Stimulated activated CD4-positive, alpha-beta T cell treated with anti-CD3 and anti-CD28 coated beads, Interleukin-1b, Interleukin-23, amount 100 ng/mL, for 48 hours (primary cell): ENCODE data around the gene IFITM1.
"Not testable (repeated sequence)": the region's sequence is repeated elsewhere in the genome, so short reads cannot be mapped to it uniquely, and the experiment has no call there.

Experiments used
- DNase-seq: peaks from one replicate; pipeline ENCODE4 v3.0.0-alpha.2; 2020

The IFITM1 gene

DNA sequence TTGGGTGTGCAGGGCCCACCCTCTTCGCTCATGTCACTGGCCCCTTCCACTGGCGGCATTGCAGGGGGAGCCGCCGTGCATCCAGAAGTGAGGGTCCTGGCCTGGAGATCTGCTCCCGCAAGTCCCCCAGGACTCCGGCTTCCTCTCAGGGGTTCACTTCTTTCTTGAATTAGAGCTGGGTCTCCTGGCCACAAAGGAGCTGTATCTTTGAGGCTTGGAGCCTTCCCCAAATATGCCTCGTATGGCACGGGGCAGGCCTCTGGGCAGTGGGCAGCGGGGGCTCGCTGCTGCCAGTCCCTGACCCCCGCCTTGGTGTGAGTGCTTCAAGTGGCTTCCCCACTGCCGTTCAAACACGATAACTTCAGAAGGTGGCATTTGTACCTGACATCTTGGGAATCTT is 14.2 kb downstream of the IFITM1 start:
- no peak for DNase-seq

DNA sequence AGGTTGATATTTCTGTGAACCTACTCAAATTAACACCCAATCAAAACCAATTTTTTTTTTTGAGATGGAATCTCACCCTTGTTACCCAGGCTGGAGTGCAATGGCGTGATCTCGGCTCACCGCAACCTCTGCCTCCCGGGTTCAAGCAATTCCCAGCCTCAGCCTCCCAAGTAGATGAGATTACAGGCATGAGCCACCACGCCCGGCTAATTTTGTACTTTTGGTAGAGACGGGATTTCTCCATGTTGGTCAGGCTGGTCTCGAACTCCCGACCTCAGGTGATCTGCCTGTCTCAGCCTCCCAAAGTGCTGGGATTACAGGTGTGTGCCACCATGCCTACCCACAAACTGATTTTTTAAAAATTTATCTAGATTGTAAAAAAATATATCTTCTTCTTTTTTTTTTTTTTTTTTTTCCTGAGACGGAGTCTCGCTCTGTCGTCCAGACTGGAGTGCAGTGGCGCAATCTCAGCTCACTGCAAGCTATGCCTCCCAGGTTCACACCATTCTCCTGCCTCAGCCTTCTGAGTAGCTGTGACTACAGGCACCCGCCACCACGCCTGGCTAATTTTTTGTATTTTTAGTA is 14.8 kb downstream of the IFITM1 start:
- not testable (repeated sequence) for DNase-seq

DNA sequence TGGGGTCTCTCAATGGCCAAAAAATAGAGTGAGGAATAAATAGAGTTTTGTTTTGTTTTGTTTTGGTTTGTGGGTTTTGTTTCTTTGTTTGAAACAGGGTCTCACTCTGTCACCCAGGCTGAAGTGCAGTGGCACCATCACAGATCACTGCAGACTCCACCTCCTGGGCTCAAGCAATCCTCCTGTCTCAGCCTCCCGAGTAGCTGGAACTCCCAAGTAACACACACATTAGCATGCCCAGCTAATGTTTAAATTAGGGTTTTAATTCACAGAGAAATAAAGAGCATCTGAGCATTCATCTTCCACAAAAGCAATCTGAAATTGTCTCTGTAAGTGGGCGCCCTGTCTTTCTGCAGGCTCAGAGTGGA is 16.0 kb downstream of the IFITM1 start:
- DNase-seq: no peak

DNA sequence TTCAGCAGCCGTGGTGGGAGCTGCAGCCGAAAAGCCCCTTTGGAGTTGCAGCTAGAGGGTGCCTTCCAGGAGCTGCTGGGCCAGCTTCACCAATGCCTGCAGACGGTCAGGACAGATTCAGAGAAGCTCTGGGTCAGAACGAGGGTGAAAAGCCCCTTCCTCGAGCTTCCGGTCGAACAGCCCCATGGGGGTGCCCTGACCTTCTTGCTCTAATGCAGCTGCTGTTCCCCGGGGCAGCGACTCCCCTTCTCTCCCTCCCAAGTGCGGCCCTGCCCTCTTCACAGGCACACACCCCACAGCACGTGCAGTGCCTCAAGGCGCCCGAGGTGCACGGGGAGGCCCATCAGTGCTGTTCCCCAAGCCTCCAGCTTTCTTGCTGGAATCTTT is 16.5 kb downstream of the IFITM1 start:
- DNase-seq: no peak

DNA sequence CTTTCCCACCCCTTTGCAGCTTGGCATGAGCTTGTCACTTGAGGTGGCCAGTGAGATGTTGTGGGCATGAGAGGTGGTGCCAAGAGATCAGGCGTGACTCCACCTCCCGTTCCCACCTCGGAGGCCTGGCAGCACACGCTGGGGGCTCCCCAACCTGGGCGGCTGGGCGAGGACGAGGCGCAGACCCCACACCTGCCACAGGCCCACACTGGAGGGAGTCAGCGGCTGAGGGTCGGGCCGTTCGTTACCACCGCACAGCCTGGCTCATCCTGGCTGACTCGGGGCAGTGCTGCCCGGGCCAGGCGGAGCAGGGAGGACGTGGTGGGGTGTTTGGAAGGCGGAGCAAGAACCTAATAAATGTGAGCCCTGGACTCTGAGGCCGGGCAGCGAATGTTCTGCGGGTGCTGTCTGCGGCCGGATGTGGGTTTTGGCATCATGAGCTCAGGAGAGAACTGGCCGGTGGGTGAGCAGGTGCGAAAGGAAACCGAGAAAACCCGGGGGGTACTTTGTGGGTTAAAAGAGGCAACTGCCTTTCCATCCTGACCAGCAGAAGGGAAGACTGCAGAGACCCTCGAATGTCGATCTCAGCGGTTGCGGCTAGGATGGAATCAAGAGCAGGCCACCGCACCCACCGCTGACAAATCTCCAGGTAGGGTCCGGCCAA is 17.0 kb downstream of the IFITM1 start:
- DNase-seq: no peak

DNA sequence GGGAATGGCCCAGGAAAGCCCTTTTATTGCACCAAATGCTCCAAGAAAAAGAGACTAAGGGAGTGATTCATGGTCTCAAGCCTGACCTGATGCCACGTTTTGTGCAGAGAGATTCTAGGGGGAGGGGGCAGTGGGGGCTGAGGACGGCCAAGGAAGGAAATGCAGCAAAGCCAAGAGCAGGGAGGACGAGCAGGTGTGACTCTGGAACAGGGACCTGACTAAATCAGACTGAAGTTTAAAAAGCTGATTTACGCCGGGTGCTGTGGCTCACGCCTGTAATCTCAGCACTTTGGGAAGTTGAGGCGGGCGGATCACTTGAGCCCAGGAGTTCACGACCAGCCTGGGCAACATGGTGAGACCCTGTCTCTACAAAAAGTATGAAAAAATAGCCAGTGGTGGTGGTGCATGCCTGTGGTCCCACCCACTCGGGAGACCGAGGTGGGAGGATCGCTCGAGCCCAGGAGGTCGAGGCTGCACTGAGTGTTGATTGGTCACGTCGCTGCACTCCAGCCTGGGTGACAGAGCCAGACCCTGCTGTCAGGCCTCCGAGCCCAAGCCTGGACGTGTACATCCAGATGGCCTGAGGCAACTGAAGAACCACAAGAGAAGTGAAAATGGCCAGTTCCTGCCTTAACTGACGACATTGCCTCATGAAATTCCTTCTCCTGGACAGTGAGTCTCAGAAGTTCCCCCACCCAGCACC is 17.7 kb downstream of the IFITM1 start:
- DNase-seq: no peak

DNA sequence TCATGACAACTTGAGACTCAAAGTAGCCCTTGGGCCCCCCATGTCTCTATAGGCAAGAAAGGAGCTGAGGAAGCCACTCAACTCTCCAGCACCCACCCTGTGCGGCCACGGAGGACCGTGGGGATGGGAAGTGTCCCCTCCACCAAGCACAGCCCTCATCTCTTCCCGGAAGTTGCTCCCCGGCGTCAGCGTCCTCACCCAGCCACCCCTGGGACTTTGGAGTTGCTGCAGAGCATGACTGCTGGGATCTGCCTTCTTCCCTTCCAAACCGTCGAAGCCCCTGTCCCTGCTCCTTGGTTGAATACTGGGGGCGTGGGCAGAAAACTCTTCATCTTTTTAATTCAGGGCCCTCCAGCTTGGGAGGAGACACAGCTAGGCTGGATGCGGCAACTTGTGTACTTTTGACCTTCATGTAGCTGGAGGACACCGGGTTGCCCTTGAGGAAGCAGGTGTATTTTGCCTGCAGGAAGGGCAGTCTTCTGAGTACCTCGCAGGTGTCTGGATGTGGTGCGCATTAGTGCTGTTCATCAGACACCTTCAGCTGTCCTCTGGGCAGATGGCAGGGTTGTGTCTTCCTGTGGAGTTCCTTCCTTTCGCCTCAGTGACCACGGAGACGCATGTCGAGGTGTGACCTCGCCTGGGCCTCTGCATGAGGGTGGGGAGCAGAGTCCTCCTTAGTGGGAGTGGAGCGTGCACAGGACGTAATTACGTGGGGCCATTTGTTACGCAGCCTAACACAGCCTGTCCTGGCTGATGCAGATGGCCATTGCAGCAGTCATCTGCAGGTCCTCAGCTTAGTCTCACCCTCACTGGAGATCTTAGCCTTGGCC is 19.0 kb downstream of the IFITM1 start:
- DNase-seq: no peak

DNA sequence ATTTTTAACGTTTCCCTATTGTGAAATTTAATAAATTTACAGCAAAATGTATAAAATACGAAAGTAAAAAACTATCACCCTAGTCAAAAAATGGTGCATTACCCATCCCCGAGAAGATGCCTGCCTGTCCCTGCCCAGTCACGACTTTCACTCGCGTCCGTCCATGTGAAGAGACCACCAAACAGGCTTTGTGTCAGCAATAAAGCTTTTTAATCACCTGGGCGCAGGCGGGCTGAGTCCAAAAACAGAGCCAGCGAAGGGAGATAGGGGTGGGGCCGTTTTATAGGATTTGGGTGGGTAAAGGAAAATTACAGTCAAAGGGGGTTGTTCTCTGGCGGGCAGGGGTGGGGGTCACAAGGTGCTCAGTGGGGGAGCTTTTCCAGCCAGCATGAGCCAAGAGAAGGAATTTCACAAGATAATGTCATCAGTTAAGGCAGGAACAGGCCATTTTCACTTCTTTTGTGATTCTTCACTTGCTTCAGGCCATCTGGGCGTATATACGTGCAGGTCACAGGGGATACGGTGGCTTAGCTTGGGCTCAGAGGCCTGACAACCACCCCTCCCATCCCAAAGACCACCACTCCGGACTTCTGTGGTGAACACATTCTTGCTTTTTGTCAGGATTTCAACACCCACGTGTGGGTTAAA is 19.9 kb downstream of the IFITM1 start:
- DNase-seq: not testable (repeated sequence)

DNA sequence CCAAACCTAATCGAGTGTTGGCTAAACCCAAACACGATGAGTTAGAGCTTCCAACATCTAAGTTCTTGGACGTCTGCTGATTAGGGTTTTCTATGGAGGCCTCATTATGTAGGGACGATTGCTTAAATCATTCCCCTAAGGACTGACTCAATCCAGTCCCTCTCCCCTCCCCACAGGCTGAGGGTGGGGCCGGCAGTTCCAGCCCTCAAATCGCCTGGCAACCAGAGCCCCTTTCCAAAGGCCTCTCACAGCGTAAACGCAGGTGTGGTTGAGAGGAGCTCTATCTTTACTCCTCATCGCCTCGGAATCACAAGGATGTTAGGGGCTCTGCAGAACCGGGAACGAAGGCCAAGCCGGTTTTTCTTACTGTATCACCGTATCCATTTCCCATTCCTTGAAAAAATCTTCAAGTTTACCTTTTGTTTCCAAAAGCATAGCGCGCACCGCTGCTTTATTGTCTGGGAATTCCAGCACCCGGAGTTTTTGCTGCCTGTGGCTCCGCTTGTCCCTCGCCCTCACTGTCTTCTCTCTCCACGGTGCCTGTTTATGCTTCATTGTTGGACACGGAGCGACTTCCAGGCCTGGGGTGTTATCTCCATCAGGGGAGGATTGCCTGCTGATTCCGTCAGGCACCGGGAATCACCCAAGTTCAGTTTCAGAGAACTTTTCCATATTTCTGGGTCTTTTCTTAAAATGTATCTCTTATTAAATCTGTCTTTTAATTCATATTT is 20.6 kb downstream of the IFITM1 start:
- no peak for DNase-seq

DNA sequence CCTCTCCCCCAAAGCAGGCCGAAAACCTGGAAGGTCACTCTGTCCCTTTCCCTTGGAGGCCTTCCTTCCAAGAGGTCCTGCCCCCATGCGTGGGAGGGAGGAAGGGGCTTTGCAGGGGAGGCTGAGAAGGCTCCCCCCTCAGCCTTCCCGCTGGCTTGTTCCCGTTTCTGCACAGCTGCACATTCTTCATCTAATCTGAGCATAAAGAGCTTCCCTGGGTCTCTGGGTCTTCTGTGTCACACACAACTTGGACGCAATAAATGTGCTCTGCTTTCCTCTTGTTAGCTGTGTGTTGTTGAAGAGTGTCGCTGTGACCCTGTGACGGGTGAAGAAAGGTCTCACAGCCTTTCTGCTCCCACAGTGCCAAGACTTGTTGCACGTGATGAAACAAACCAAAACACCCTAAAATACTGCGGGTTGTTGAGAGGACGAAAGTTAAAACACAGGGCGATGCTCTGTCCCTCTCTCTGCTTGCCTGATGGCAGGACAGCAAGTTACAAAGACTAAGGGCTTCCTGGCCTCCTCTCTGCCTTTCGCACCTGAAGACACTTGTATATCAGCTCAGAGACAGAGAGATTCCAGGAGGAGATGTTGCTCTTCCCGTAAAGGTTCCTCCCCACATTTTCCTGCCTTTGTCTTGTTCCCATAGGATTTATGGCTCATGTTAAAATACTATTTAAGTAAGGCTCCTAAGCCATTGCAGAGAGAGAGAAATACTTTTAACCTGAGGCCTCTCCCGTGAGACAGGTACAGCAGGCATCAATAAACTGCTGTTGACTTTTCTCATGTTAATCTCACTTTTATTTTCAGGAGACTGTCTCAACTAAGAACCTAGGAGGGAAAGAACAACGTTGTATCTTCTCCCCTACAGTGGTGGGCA is 22.2 kb downstream of the IFITM1 start:
- no peak for DNase-seq

DNA sequence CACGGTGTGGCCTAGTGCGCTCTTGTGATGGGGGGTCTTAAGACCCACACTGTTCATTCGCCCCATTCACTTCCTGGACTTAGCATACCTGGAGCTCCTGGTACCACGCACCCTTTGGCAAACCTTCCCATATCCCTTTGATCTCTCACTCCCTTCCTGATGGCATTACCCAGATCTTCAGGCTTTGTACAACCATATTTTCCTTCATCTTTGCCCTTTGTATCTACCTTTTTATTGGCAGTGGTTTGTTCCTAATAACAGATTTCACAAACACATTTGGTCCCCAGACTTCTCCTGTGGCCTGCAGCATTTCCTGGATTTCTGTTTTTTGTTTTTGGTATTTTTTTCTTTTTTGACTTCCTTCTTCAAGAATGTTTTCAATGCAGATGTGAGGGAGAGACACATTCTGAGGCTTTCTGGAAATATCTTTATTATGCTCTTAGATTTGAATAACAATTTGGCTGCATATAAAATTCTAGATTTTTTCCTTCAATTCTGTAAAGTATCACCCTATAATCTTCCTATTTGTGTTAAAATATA is 22.9 kb downstream of the IFITM1 start:
- DNase-seq: no peak

DNA sequence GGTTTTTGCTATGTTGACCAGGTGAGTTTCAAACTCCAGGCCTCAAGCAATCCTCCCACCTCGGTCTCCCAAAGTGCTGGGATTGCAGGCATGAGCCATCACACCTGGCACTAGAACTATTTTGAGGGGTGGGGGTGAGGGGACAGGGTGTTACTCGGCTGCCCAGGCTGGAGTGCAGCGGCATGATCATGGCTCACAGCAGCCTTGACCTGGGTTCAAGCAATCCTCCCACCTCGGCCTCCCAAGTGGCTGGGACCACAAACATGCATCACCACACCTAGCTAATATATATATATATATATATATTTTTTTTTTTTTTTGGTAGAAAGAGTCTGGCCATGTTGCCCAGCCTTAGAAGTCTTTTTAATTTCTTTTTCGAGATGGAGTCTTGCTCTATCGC is 23.9 kb downstream of the IFITM1 start:
- DNase-seq: no peak

DNA sequence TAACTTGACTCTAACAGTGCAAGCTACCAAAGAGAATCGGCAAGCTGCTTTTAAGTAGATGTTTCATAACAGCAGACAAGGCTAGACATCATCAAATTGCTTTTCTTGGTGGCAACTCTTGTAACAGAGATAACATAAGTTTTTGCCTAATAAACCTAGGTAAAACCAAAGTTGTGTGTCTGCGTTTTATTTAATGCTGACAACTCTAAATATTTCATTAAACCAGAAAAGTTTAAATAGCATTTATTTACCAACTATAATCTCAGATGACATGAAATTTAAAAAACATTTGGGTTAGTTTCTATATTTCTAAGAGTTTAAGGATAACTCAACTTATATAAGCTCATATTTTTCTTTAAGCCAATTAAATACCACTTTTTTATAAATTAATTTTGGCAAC is 26.1 kb downstream of the IFITM1 start:
- no peak for DNase-seq

DNA sequence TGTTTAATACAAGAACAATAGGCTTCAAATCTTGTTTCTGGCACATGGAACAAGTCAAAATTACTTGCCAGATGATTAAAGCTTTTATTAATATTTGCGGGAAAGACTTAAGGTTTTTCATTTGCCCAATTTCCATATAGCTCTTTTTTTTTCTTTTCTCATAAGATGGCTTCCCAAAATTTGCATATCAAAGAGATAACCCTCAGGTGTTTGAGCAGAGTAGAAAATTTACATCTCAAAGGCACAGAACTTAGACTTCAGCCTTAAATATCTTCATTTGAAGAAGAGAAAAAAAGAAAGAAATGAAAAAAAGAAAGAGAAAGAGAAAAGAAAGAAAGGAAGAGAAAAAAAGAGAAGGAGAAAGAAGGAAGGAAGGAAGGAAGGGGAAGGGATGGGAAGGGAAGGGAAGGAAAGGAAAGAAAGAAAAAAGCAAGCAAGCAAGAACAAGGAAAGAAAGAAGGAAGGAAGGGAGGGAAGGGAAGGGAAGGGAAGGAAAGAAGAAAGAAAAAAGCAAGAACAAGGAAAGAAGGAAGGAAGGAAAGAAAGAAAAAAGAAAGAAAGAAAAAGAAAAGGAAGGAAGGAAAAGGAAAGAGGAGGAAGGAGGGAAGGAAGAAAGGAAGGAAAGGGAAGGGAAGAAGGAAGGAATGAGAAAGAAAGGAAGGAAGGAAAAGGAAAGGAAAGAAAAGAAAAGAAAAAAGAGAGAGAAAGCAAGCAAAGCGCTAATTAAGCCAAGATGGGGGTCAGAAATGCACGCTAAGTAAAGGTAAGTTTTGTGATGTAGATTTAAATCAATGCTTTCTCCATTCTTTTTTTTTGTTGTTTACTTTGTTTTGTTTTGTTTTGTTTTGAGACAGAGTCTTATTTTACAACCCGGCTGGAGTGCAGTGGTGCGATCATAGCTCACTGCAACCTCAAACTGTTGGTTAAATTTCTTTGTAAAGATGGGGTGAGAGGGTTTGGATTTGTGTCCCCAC is 27.0 kb downstream of the IFITM1 start:
- DNase-seq: no peak

DNA sequence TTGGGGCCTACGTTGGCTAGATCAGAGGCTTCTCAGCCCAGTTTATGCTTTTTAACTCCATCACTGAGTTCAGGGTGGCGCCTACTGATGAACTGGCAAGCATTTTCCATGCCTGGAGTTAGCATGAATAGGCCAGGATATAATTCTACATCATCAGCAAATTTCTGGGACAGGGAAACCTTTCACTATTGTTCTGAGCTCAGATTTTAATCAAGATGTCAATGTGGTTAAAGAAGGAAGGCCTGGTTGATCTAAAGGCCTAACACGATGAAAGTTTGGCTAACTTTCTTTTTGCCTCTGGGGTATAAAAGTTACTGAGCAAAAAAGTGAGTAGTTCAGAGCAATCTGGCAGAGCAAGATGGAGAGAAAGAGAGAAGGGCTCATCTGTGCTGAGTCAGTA is 28.5 kb downstream of the IFITM1 start:
- no peak for DNase-seq

DNA sequence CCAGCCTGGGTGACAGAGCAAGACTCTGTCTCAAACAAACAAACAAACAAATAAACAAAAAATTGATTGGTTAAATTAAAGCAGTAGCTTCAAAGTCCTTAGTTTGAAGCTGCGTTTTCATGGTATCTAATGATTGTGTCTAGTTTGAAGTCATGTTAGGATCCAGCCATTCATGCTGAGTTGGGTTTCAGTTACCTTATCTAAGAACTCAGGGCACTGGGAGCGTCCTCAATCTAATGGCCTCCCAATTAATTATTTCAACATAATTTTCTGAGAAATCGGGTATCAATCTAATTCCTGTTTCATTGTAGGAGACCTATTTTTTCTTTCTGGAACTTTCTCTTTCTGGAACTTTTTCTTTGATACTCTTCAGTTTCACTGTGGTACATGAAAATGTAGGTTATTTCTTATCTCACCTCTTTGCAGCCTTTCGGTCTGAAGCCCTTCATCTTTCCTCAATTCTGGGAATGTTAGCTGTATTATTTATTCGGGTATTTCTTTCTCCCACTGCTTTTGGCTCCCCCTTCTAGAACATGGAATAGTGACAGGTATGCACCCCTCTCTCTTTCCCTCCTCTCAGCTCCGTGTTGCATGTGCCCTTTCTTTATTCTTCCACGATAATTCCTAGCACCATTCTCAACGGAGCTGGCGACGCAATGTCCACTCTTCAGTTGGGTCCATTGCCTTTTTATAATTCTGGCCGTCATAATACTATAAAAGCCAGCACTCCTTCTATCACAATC is 31.2 kb downstream of the IFITM1 start:
- no peak for DNase-seq

DNA sequence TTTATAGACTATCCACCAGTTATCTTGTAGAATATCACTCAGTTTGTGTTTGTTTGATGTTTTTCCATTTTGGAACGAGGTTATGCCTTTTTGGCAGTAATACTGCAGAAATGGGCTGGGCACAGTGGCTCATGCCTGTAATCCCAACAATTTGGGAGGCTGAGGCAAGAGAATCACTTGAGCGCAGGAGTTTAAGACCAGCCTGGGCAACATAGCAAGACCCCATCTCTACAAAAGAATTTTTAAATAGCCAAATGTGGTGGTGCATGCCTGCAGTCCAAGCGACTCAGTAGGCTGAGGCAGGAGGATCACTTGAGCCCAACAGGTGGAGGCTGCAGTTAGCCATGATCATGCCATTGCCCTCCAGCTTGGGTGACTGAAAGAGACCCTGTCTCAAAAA is 32.7 kb downstream of the IFITM1 start:
- DNase-seq: no peak

DNA sequence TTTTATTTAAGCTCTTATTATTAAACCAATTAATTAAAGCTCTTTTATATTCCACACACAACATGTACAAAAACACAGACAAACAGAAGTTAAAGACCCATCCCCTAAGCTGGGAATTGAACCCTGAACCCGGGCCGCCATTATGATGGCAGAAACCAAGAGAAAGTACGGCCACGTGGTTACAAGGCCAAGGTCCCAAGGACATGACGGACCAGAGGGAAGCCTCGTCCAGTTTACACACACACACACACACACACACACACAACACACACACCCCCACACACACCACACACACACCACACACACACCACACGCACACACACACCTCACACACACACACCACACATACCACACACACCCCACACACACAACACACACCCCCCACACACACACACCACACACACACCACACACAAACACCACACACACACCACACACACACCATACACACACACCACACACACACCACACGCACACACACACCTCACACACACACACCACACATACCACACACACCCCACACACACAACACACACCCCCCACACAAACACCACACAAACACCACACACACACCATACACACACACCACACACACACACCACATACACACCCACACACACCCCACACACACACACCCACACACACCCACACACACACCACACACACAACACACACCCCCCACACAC is 35.6 kb downstream of the IFITM1 start:
- DNase-seq: not testable (repeated sequence)
